GM18909 (cell line): ENCODE data around the gene TSPAN15.

Source experiments
- ATAC-seq: cut with Tn5 transposase; IDR thresholded peaks from one replicate; pipeline ENCODE4 v1.9.1; 2021; ENCODE audit warnings: mild to moderate bottlenecking; ENCODE audit not compliant: unreplicated experiment, poor library complexity

The TSPAN15 gene

DNA sequence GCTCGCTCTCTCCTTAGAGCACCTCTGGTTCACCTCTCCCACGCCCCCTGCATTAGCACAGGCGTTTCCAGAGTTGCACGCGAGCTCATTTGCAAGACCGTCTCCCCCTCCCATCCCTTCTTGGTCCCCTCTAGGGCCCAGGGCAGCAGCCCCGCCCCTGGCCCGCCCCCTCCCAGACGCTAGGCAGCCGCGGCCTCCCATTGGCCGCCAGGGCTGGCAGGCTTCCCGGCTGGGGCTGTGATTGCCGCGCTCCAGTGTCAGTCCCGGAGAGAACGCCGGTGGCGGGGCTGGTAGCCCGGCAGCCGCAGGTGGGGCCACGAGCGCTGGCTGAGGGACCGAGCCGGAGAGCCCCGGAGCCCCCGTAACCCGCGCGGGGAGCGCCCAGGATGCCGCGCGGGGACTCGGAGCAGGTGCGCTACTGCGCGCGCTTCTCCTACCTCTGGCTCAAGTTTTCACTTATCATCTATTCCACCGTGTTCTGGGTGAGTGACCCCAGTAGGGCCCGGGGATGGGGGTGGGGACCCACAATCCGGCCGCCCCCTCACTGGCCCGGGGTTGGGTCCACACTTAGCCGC is at the start of gene TSPAN15:
TSS of gene TSPAN15 (plus strand) at position 257 of the 575 bp plus-strand sequence. CDS start at position 387, 130 bp downstream.
- peak; percentile 80 for ATAC-seq

DNA sequence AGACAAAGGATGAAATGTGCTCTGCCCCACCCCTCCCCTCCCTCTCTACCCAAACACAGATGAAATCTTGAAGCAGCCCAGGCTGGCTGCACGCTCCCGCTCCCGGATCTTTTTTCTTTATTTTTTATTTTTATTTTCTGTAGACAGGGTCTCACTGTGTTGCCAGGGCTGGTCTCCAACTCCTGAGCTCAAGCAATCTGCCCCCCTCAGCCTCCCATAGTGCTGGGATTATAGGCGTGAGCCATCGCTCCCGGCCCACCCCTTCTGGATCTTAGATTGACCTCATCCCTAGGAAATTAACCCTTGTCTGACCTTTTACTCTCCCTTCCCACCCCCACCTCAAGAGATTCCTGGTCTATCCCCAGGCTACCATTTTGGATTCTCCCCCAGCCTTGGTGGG is 48.9 kb upstream of the TSPAN15 start:
- no peak for ATAC-seq

GRCh38 chr10:69403066-69403465 is 48.2 kb upstream of the TSPAN15 start:
- no peak for ATAC-seq

DNA sequence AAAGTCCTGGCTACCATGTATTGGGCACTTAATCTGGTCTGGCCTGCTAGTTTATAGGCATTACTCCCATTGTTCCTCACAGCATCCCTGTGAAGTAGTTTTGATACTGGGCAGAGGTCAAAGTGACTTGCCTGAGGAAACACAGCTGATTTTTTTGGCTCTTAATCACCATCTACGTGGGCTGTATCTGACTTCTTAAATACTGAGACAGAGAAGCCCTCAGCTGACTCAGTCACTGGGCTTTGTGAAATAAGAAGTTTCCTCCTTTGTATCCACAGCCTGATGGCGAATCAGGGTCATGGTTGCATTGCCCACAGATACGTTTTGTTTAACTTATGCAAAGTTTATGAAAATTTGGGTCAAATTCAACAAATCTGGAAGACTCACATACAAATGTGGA is 47.7 kb upstream of the TSPAN15 start:
- no peak for ATAC-seq

DNA sequence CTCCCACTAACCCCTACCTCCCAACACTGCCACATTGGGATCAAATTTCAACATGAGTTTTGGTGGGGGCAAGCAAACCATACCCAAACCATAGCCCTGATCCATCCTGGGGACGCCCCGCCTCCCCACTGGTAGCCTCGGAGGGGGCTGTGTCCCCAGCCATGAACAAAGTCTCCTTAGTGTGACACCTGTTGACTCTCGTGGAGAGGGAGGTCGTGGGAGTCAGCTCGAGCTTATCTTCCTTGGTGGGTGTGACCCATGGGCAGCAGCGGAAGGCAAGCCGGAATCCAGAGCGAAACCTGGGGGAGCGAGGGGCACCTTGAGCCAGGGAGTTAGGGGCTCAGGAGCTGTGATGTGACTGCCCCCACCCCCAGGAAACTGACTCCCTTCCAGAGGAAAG is 46.5 kb upstream of the TSPAN15 start:
- ATAC-seq, result no peak

- no peak for ATAC-seq
These were observed 46.0 kb upstream of the TSPAN15 start for GRCh38 chr10:69405221-69405620.

DNA sequence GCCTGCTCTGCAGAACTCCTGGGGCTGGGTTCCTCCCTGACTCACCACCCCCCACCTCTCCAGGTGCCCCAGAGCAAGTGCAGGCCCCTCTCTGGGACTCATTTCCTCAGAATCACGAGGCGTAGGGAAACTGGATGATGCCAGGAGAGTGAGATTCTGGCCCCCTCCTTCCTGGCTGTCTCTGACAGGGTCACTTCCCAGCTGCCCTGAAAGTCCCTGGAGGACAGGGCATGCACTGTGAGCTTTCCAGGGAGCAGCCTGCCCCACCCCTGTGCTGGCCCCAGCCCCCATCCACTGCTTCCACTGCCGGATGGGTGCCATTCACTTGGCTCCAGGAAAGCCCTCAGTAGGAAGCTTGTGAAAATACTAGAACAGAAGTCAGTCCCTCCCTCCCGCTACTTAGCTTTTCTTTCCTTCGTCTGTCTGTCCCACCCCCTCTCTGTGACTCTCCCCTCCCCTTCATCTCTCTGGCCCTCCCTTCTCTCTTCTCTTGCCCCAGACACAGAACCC is 44.9 kb upstream of the TSPAN15 start:
- ATAC-seq, result no peak

DNA sequence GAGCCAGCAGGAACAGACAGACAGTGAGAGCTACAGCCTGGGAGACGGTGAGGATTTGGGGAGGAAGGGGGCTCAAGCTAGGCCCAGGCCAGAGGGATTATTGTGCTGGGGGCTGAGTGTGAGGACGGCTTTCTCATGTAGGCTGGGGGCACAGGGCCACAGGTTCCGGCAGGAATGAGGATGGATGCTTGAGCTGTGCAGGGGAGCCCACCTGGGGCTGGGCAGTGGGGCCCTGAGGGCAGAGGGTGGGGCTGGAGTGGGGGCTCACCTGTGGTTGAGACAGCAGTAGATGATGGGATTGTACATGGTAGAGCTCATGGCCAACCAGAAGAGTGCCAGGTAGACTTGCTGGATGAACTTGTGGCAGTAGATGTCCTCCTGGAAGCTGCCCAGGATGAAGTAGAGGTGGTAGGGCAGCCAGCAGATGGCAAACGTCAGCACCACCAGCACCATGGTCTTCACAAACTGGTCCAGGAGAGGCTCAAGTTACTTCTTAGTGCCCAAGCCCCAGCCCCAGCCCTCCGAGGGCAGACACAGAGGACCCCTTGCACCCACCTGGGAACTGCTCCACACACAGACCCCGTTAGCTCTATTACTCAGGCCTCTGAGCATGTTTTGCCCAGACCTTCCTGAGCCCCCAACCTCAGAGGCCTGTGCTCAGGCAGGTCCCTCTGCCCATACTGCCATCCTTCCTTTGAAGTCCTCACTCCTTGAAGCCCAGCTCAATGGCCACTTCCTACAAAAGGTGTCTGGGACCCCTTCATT is 44.3 kb upstream of the TSPAN15 start:
- ATAC-seq, result no peak

DNA sequence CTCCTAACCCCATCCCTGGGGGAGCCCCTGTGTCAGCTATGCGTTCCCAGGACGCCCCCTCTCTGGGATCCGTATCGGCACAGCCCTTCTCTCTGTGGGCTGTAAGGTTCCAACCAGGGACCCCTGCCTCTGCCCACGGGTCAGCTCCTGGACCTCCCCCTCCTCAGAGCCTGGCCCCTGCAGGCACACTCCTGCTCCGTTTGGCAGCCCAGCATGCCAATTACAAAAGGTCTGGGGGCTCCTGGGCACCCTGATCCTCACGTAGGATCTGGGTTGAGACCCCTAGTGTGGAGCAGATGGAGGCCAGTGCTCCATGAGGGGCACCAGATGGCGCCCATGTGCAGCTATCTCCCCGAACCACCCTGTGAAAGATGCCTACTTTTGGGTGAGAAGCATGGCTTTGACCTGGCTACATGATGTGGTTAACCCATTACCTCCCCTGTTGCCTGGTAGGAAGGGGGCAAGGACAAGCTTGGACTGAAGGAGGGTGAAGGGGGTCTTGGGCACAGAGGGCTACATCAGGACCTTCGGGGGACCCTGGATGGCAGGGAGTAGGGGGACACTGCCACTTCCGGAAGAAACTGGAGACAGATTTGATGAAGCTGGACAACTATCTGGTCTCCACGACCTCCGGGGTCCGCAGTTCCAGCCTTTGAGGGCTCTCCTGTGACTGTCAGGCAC is 43.5 kb upstream of the TSPAN15 start:
- no peak for ATAC-seq

DNA sequence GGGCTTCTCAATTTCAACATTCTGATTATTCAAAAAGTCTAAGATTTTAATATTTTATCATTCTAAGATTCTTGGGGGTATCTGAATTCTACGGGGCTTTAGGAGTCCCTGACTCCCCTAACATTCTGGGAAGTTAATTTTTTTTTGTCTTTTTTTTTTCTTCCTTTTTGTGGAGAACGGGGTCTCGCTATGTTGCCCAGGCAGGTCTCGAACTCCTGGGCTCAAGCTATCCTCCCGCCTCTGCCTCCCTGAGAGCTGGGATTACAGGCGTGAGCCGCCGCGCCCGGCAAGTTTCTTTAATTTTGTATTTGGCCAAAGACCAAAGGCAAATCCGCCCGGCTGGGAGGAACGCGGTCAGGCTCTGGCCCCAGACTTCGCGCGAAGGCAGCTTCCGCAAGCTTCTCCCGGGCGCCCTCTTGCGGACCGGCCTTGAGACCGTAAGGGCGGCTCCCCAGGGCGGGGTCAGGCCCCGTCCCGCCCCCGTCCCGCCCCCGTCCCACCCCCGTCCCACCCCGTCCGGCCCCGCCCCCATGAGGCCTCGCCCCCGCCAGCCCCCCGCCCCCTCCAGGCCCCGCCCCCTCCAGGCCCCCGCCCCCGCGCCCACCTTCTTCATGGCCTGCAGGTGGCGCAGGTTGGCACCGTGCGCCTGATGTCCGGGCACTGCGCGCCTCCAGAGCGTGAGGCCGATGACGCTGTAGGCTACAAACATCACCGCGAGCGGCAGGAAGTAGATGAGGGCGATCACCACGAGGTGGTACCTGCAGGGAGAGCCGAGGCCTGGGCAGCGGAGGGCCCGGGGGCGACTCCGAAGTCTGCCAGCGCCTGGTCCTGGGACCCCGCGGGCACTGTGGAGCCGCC is 42.7 kb upstream of the TSPAN15 start:
- peak; percentile 87 for ATAC-seq

DNA sequence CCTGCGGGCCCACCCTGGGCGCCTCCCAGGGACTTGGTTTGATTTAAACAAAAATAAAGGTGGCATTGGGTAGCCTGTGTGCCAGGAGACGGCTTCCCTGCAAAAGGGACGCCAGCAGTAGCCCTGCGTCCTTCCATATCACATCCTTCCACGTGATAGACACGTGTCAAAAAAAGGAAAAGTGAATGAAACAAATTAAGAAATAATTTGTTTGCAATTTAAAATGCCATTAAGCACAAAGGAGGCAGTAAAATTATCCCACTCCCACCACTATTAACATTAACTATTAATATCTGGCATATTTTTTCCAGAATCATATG is 42.1 kb upstream of the TSPAN15 start:
- no peak for ATAC-seq

- peak; percentile 31 for ATAC-seq
These were observed 41.3 kb upstream of the TSPAN15 start for GRCh38 chr10:69409968-69410367.

DNA sequence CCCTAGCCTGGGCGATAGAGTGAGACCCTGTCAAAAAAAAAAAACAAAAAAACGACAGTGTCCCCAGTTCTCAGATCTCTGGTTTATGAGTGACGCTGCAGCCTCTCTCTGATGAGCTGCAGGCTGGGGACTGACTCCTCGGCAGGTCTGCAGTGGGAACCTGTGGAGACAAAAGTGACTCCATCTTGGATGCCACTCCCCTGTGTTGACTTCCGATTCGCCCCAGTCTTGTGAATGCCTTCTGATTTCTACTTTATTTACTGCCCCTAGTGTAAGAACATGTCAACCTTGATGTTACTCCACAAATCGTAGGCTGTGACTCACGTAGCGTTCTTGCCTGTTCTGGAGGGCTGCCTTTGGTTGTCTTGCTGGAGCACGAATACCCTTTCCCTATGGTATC is 40.8 kb upstream of the TSPAN15 start:
- ATAC-seq, result no peak

GRCh38 chr10:69411476-69411875 is 39.8 kb upstream of the TSPAN15 start:
- no peak for ATAC-seq

- ATAC-seq, result no peak
These were observed 39.0 kb upstream of the TSPAN15 start for GRCh38 chr10:69412232-69412790.

DNA sequence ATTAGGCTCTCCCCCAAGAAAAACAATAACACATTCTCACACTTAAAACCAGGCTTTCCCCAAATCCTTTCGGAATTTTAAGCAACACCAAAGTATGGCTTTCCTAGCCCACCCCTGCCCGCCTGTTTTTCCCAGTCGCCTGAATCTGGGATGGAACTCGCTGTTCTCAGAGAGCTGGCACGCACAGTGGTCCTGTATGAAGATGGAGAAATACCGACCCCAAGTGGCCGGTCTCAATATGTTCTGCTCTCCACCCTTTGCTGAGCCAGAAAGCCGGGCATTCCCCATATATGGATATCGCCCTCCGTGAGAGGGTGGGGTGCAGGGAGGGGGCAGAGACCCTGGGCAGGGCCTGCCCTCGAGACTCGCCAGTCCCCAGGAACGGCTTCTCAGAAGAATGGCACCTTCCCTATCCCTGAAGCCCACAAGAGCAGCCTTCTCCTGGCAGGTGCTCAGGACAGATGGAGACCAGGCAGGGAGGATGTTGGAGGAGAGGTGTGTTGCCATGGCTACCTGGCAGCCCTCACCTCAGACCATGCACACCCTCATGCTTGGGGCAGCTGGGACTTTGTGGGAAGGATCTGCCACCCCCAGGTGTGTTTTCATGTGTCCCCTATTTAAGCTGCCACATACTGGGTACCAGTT is 37.9 kb upstream of the TSPAN15 start:
- no peak for ATAC-seq

- ATAC-seq, result no peak
These were observed 36.9 kb upstream of the TSPAN15 start for GRCh38 chr10:69414036-69415018.

DNA sequence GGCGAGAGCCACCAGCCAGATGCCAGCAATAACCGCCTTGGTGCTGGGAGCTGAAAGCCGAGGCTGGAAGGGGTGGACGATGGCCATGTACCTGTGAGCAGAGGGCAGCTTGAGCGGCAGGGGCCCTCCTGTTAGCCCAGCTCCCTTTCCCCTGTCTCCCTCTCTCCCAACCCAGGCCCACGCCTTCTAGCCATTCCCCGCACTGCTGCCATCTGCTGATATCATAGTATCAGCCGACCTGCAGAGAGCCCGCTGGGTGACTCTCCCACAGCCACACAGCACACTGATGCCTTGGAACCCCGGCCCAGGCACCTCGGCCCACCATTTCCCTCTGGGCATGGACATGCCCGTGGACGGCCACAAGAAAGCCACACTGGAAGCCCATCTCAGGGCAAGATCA is 36.2 kb upstream of the TSPAN15 start:
- ATAC-seq, result no peak

DNA sequence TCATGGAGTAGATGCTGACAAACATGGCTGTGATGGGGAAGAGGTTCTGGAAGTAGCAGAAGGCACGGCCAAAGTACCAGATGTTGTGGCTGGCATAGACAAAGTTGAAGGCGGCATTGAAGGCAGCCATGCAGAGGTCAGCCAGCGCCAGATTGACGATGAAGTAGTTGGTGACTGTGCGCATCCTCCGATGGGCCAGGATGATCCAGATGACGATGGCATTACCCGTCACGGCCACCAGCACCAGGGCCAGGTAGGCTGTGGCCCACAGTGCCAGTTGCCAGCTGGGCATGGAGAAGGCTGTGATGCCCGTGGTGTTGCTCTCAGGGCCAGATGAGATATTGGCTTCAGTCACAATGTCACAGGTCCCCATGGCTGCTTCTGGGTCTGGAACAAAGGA is 35.3 kb upstream of the TSPAN15 start:
- no peak for ATAC-seq
